Transverse colon (tissue), 4 donors: ENCODE measurements around the gene MYL6B. TPM values are rescaled to one million over a fixed set of nuclear protein-coding genes. Genes with fewer than 3 reads are reported as not detected.

Experiments
- DNase-seq: peaks from one replicate; pipeline ENCODE4 v3.0.0-alpha.2; 2019
- H3K27ac ChIP-seq, 4 donors: fragments of 200-600 bp; sonication (generic); 2 replicates each; pipeline ENCODE4 v1.5.1; 2016 to 2018; ENCODE audit warnings: inconsistent platforms in 4 of 4
- H3K27me3 ChIP-seq: fragments of 200-600 bp; sonication (generic); 2 replicates; pipeline ENCODE4 v1.5.1; 2017; ENCODE audit warnings: inconsistent platforms
- H3K36me3 ChIP-seq, 4 donors: fragments of 200-600 bp; sonication (generic); 2 replicates each; pipeline ENCODE4 v1.5.1; 2017 to 2019; ENCODE audit warnings: inconsistent platforms in 4 of 4
- H3K4me1 ChIP-seq, 4 donors: fragments of 200-600 bp; sonication (generic); 2 replicates each; pipeline ENCODE4 v1.5.1; 2017 to 2020; ENCODE audit warnings: inconsistent platforms in 4 of 4
- H3K4me3 ChIP-seq, 4 donors: fragments of 200-600 bp; sonication (generic); 1 replicate in 1 of 4; 2 replicates in 3 of 4; pipeline versions ENCODE4 v1.5.1 to v1.6.1; 2017 to 2019; ENCODE audit warnings: inconsistent platforms in 4 of 4
- H3K9me3 ChIP-seq, 2 donors: fragments of 200-600 bp; sonication (generic); 2 replicates each; pipeline ENCODE4 v1.5.1; 2017 to 2019; ENCODE audit warnings: inconsistent platforms in 2 of 2
- EP300 ChIP-seq: sonication (generic); formaldehyde crosslinking; IDR thresholded peaks from one replicate; pipeline ENCODE4 v1.6.1; 2017; ENCODE audit warnings: antibody characterized with exemption, low read depth
- POLR2A ChIP-seq: fragments of 450-650 bp; IDR thresholded peaks from one replicate; pipeline ENCODE4 v1.6.1; 2016; ENCODE audit warnings: antibody characterized with exemption, mild to moderate bottlenecking, moderate library complexity
- POLR2AphosphoS5 ChIP-seq, 3 donors: sonication (generic); formaldehyde crosslinking; IDR thresholded peaks; one replicate each; pipeline ENCODE4 v1.6.1; 2016; ENCODE audit warnings: antibody characterized with exemption in 3 of 3
- whole genome bisulfite sequencing, 2 donors: methylation state at CpG; one replicate each; pipeline ENCODE4 v1.1.5; 2018; ENCODE audit warnings: low coverage in 1 of 2; 5-methylcytosine and 5-hydroxymethylcytosine counted together
- in situ Hi-C, 4 donors: fragments of 200-750 bp; cut with MboI; loops; one replicate each; pipeline versions ENCODE4 v1.15.0 to v1.15.1; 2017; ENCODE audit warnings: low sequenced_read_pairs in 3 of 4, low pct_ligation_motif_present in 1 of 4, low pct_unique_long_range_greater_than_20kb in 1 of 4
- intact Hi-C: fragments of 100-400 bp; cut with DNase I; formaldehyde crosslinking; loops from one replicate; pipeline ENCODE4 v1.15.1; 2023; ENCODE audit warnings: low total_unique reads
- total RNA-seq, 4 donors: library from RNA; depleted of rRNA; stranded (reverse); fragments of >200 nt; gene quantifications; one replicate each; pipeline ENCODE4 v1.1.0, GENCODE V29; 2016
- TF ChIP-seq, protein P1 (sequence below), 5 experiments: fragments of 200-600 bp in 3 of 5; fragments of 450-650 bp in 2 of 5; sonication (generic) in 3 of 5; IDR thresholded peaks; 1 replicate in 2 of 5; 2 replicates in 3 of 5; pipeline ENCODE4 v1.5.1; 2016 to 2017; ENCODE audit warnings: antibody characterized with exemption in 5 of 5, inconsistent platforms in 3 of 5, mild to moderate bottlenecking in 2 of 5, moderate library complexity in 1 of 5

MYL6B gene
- total RNA-seq, 4 donors from 2014 or later = 26.4 to 30.0 (median 26.7) TPM; not detected in 1

DNA sequence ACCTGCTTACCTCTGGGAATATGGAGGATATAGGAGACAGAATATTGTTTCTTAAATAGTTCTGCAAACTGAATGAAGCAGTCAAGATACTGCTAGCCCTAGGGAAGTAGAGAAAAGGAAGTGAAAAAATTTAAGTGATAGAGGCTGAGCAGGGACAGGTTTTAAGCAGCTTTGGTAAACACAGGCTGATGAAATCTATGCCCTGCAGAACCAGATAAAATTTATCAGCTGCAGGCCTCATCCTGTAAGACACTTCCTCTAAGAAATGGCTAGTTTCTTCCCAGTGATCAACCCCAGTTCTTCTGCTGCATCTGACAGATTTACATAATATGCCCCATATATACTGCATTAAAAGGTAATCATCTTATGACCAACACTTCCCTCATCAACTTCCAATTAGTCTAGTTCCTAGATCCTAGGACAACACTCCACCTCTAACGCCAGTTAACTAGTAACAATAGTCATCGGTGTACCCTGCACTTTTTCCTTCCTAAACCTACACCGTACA lies 25.6 kb upstream of the MYL6B start:
- TF ChIP-seq, protein P1, sequence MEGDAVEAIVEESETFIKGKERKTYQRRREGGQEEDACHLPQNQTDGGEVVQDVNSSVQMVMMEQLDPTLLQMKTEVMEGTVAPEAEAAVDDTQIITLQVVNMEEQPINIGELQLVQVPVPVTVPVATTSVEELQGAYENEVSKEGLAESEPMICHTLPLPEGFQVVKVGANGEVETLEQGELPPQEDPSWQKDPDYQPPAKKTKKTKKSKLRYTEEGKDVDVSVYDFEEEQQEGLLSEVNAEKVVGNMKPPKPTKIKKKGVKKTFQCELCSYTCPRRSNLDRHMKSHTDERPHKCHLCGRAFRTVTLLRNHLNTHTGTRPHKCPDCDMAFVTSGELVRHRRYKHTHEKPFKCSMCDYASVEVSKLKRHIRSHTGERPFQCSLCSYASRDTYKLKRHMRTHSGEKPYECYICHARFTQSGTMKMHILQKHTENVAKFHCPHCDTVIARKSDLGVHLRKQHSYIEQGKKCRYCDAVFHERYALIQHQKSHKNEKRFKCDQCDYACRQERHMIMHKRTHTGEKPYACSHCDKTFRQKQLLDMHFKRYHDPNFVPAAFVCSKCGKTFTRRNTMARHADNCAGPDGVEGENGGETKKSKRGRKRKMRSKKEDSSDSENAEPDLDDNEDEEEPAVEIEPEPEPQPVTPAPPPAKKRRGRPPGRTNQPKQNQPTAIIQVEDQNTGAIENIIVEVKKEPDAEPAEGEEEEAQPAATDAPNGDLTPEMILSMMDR (IDR thresholded peaks at IDR 0.05) = no peak
- TF ChIP-seq POLR2AphosphoS5 (IDR thresholded peaks at IDR 0.05) (no peak), POLR2A (no peak), EP300 (no peak)
- no peaks in the 10 kb centered on the region for H3K27me3 ChIP-seq
- peaks cover 16 to 48% (median 32%) of the 10 kb centered on the region in 4 donors for H3K4me1 ChIP-seq
- no peaks in the 10 kb centered on the region for H3K9me3 ChIP-seq
- intact Hi-C loops (loop anchor here (2.0 kb wide), 1 partner anchor 32 kb away; the partner anchor contains the start of gene MYL6), in situ Hi-C loops (loop anchor here in 1 of 4 donors (10.0 kb wide), 1 partner anchor 58 kb away; the partner anchor contains the start of gene SMARCC2)
- H3K4me3 ChIP-seq = no peak overlapping the region
- no peak for DNase-seq
- H3K36me3 ChIP-seq = peaks cover 0 to 3% (median 0%) of the 10 kb centered on the region in 4 donors
- peak overlapping the region; percentile 89 to 95 (median 93) for H3K27ac ChIP-seq
- WGBS, 2 donors = 62 to 65% methylated on average over 3 of the region's 3 CpGs

DNA sequence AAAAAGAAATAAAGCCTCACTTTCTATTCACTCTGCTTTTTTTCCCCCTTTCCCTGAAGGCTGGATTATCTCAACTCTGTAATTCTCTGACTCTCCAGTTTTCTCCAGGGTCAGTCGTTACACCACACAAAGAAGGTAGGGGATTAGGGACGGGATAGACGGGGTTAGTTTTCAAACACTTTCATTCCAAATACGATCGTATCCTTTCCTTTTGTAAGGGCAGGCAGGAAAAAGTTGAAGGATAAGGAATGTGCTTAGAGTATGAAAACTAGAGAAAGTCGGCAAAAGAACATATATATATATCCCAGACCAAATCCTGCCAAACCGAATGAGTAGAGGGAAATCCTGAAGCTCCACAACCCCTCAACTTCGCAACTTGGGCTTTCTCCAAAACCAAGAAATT lies 24.9 kb upstream of the MYL6B start:
- DNase-seq = no peak
- WGBS, 2 donors = 0 to 1% methylated on average over 6 to 8 of the region's 8 CpGs
- no peaks in the 10 kb centered on the region for H3K9me3 ChIP-seq
- TF ChIP-seq, protein P1 (IDR thresholded peaks at IDR 0.05) = no peak
- TF ChIP-seq POLR2AphosphoS5 (IDR thresholded peaks at IDR 0.05) (no peak), EP300 (no peak), POLR2A (no peak)
- peaks cover 0 to 10% (median 2%) of the 10 kb centered on the region in 4 donors for H3K36me3 ChIP-seq
- intact Hi-C loops = loop anchor here (2.0 kb wide), 1 partner anchor 31 kb away; the partner anchor contains the start of gene MYL6
- peaks cover 16 to 43% (median 32%) of the 10 kb centered on the region in 4 donors for H3K4me1 ChIP-seq
- H3K27ac ChIP-seq = peak overlapping the region; percentile 89 to 95 (median 93)
- in situ Hi-C loops = loop anchor here in 1 of 4 donors (10.0 kb wide), 1 partner anchor 57 kb away; the partner anchor contains the start of gene SMARCC2
- H3K27me3 ChIP-seq = no peaks in the 10 kb centered on the region
- H3K4me3 ChIP-seq = peak overlapping the region in 3 of 4 donors; percentile 20 to 78 (median 26)

DNA sequence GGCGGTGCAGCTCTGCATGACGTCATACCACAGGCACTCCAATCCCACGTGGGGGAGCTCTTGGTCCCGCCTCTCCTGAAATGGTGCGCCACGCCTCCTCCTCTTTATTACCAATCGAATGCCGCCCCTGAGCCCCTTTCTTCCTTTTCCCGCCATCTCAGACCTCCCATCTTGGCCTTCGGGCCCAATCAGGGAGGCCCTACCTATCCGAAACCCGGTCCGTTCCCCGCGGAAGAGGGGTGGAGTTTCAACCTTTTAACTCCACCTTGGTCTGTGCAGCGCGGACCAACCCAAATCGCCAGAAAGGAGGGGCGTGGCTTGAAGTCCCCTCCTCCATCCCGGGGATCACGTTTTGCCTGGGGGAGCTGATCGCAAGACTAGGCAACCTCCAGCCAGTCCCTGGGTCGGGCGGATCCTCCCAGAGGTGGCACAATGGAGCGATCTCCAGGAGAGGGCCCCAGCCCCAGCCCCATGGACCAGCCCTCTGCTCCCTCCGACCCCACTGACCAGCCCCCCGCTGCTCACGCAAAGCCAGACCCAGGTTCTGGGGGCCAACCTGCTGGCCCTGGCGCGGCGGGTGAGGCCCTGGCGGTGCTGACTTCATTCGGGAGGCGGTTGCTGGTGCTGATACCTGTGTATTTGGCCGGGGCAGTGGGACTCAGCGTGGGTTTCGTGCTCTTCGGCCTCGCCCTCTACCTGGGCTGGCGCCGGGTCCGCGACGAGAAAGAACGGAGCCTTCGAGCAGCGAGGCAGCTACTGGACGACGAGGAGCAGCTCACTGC lies 24.3 kb upstream of the MYL6B start, which contains the start of gene ESYT1:
Gene ESYT1 (plus strand): TSS at position 380 of the 782 bp plus-strand sequence. CDS start 53 bp downstream, at position 433.
- 0 to 1% methylated on average over 3 to 22 of the region's 49 CpGs for WGBS, 2 donors
- H3K4me1 ChIP-seq = peaks cover 16 to 41% (median 32%) of the 10 kb centered on the region in 4 donors
- intact Hi-C loops = loop anchor here (2.0 kb wide), 1 partner anchor 31 kb away; the partner anchor contains the start of gene MYL6

More for the DNA sequence above, 24.3 kb upstream of the MYL6B start, which contains the start of gene ESYT1:
- Histone ChIP-seq H3K9me3 (no peaks in the 10 kb centered on the region), H3K27me3 (no peaks in the 10 kb centered on the region), H3K36me3 (peaks cover 0 to 16% (median 5%) of the 10 kb centered on the region in 4 donors), H3K27ac (peak within 1 kb of the TSS; percentile 92 to 98 (median 94)), H3K4me3 (peak within 1 kb of the TSS; percentile 45 to 85 (median 76))
- TF ChIP-seq, protein P1 (IDR thresholded peaks at IDR 0.05) = peak in 1 of 5 experiments; percentile 10
- no peak for TF ChIP-seq EP300
- TF ChIP-seq POLR2AphosphoS5 (IDR thresholded peaks at IDR 0.05) = peak; percentile 98 to 99 (median 98)
- TF ChIP-seq POLR2A = peak; percentile 97
- DNase-seq = peak; percentile 99
- in situ Hi-C loops = loop anchor here in 1 of 4 donors (10.0 kb wide), 1 partner anchor 57 kb away; the partner anchor contains the start of gene SMARCC2
